Measurements from ENCODE around the gene OASL. TPM values are rescaled to one million over a fixed set of nuclear protein-coding genes. Genes with fewer than 3 reads are reported as not detected.
A peak's percentile ranks its signal among the peaks of the same experiment; 100 is the strongest.

The OASL gene
- total RNA-seq, 4 donors from 2014 or later, result 0.20 to 0.44 TPM; not detected in 2

DNA sequence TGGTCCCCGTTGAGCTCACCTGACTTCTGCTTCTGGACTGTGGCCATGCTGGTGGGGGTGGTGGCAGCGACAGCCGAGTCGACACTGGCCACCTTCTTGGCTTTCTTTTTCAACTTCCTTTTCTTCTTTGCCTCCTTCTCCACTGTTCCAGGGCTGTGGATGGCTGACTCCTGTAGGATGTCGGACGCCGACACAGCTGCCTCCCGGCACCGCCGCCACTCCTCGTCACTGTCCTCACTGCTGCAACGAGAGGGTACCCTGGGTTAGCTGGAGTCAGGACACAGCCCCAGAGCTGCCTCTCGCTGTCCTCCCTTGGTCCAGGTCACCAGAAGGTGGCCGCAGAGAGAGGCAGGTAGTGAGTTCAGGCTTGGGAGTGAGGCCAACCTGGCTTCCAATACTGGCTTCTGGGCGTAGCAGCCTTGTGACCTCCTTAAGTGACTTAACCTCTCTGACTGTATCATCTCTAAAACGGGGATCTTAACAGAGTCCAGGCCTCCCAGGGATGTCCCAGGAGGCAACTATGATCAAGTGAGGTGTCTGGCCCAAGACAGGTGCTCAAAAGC is 34.7 kb downstream of the OASL start:
- peaks cover 0 to 8% (median 0%) of the 10 kb centered on the region in 4 donors for H3K4me1 ChIP-seq
- 89 to 93% methylated on average over 14 to 16 of the region's 16 CpGs for WGBS, 2 donors
- H3K9me3 ChIP-seq, result no peaks in the 10 kb centered on the region
- no peak overlapping the region for H3K4me3 ChIP-seq
- peaks cover 0 to 87% (median 9%) of the 10 kb centered on the region in 3 donors for H3K36me3 ChIP-seq
- H3K27me3 ChIP-seq, result no peaks in the 10 kb centered on the region
- TF ChIP-seq, protein P1, sequence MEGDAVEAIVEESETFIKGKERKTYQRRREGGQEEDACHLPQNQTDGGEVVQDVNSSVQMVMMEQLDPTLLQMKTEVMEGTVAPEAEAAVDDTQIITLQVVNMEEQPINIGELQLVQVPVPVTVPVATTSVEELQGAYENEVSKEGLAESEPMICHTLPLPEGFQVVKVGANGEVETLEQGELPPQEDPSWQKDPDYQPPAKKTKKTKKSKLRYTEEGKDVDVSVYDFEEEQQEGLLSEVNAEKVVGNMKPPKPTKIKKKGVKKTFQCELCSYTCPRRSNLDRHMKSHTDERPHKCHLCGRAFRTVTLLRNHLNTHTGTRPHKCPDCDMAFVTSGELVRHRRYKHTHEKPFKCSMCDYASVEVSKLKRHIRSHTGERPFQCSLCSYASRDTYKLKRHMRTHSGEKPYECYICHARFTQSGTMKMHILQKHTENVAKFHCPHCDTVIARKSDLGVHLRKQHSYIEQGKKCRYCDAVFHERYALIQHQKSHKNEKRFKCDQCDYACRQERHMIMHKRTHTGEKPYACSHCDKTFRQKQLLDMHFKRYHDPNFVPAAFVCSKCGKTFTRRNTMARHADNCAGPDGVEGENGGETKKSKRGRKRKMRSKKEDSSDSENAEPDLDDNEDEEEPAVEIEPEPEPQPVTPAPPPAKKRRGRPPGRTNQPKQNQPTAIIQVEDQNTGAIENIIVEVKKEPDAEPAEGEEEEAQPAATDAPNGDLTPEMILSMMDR (IDR thresholded peaks at IDR 0.05), result no peak
- TF ChIP-seq POLR2A (IDR thresholded peaks at IDR 0.05), result no peak
- TF ChIP-seq EP300 (IDR thresholded peaks at IDR 0.05), result no peak
- no peak for DNase-seq (ENCODE audit: low spot score in 2 of 2)
- no peak overlapping the region for H3K27ac ChIP-seq

DNA sequence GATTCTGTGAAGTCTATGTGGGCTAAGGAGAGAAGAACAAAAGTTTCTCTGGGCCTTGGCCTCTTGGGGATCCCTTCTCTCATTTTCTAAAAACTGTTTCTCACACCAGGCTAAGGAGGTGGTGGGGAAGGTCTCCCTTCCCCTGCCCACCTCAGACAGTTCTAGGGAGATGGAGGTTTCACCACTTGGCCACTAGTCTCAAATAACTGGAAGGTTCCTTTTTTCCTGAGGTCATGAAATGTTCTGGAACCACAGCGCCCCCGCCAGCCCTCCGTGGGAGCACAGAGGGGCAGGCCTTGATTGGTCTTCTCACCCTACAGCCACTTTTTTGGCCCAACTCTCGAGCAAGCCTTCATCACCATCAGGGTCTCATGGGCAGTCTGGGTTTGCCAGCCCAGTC is 35.4 kb downstream of the OASL start:
- Histone ChIP-seq H3K4me1 (peaks cover 0 to 10% (median 0%) of the 10 kb centered on the region in 4 donors), H3K27ac (no peak overlapping the region), H3K9me3 (no peaks in the 10 kb centered on the region), H3K36me3 (peaks cover 0 to 80% (median 9%) of the 10 kb centered on the region in 3 donors), H3K27me3 (no peaks in the 10 kb centered on the region), H3K4me3 (no peak overlapping the region)
- WGBS, 2 donors, result 67 to 75% methylated on average over 4 of the region's 4 CpGs
- DNase-seq (ENCODE audit: low spot score in 2 of 2), result no peak
- no peak for TF ChIP-seq EP300 (IDR thresholded peaks at IDR 0.05)
- TF ChIP-seq, protein P1 (IDR thresholded peaks at IDR 0.05), result peak in 1 of 5 experiments; percentile 10

DNA sequence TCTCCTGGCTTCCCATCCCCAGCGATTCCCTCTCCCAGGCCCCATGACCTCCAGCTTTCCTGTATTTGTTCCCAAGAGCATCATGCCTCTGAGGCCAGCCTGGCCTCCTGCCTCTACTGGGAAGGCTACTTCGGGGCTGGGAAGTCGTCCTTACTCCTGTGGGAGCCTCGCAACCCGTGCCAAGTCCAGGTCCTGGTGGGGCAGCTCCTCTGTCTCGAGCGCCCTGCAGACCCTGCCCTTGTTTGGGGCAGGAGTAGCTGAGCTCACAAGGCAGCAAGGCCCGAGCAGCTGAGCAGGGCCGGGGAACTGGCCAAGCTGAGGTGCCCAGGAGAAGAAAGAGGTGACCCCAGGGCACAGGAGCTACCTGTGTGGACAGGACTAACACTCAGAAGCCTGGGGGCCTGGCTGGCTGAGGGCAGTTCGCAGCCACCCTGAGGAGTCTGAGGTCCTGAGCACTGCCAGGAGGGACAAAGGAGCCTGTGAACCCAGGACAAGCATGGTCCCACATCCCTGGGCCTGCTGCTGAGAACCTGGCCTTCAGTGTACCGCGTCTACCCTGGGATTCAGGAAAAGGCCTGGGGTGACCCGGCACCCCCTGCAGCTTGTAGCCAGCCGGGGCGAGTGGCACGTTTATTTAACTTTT is 37.1 kb downstream of the OASL start:
- TF ChIP-seq EP300 (IDR thresholded peaks at IDR 0.05) (no peak), POLR2A (IDR thresholded peaks at IDR 0.05) (no peak)
- TF ChIP-seq, protein P1 (IDR thresholded peaks at IDR 0.05), result no peak
- Histone ChIP-seq H3K9me3 (no peaks in the 10 kb centered on the region), H3K4me3 (no peak overlapping the region), H3K27me3 (peaks cover 0 to 7% of the 10 kb centered on the region in 2 donors), H3K36me3 (peaks cover 0 to 63% (median 9%) of the 10 kb centered on the region in 3 donors), H3K4me1 (peaks cover 0 to 10% (median 0%) of the 10 kb centered on the region in 4 donors), H3K27ac (no peak overlapping the region)
- no peak for DNase-seq (ENCODE audit: low spot score in 2 of 2)
- WGBS, 2 donors, result 80 to 91% methylated on average over 10 to 12 of the region's 16 CpGs

DNA sequence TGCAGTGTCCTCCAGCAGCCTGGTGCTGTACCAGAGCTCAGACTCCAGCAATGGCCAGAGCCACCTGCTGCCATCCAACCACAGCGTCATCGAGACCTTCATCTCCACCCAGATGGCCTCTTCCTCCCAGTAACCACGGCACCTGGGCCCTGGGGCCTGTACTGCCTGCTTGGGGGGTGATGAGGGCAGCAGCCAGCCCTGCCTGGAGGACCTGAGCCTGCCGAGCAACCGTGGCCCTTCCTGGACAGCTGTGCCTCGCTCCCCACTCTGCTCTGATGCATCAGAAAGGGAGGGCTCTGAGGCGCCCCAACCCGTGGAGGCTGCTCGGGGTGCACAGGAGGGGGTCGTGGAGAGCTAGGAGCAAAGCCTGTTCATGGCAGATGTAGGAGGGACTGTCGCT is 38.0 kb downstream of the OASL start:
- Histone ChIP-seq H3K4me1 (peaks cover 0 to 10% (median 0%) of the 10 kb centered on the region in 4 donors), H3K9me3 (no peaks in the 10 kb centered on the region), H3K27ac (no peak overlapping the region), H3K36me3 (peaks cover 0 to 54% (median 9%) of the 10 kb centered on the region in 3 donors), H3K27me3 (peaks cover 0 to 7% of the 10 kb centered on the region in 2 donors), H3K4me3 (no peak overlapping the region)
- no peak for DNase-seq (ENCODE audit: low spot score in 2 of 2)
- TF ChIP-seq, protein P1 (IDR thresholded peaks at IDR 0.05), result no peak
- TF ChIP-seq POLR2A (IDR thresholded peaks at IDR 0.05) (no peak), EP300 (IDR thresholded peaks at IDR 0.05) (no peak)
- WGBS, 2 donors, result 85 to 100% methylated on average over 7 to 10 of the region's 11 CpGs

DNA sequence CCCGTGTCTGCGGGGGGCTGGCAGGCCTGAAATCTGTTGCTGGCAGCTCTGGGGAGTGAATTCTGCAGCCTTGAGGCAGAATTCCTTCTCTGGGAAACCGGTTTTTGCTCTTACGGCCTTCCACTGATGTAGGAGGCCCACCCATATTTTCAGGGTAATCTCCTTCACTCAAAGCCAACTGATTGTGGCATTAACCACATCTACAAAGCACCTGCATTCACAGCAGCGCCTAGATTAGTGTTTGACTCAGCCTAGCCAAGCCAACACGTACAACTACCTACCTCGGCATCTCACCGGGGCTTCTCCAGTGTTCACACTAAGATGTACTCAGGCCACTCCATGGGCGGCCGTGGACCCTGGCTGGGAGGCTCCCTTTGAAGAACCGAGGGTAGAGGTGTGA is 38.5 kb downstream of the OASL start:
- WGBS, 2 donors, result 79 to 84% methylated on average over 11 of the region's 11 CpGs
- Histone ChIP-seq H3K27ac (no peak overlapping the region), H3K9me3 (no peaks in the 10 kb centered on the region), H3K4me1 (peaks cover 0 to 10% (median 0%) of the 10 kb centered on the region in 4 donors), H3K4me3 (no peak overlapping the region), H3K27me3 (peaks cover 0 to 7% of the 10 kb centered on the region in 2 donors), H3K36me3 (peaks cover 0 to 49% (median 9%) of the 10 kb centered on the region in 3 donors)
- TF ChIP-seq POLR2A (IDR thresholded peaks at IDR 0.05) (no peak), EP300 (IDR thresholded peaks at IDR 0.05) (no peak)
- TF ChIP-seq, protein P1 (IDR thresholded peaks at IDR 0.05), result no peak
- no peak for DNase-seq (ENCODE audit: low spot score in 2 of 2)

Data from tibial nerve (tissue), 4 donors.